ENCODE measurements around the gene PAPOLB.
A peak's percentile ranks its signal among the peaks of the same experiment; 100 is the strongest.
"Not testable (repeated sequence)": the region's sequence is repeated elsewhere in the genome, so short reads cannot be mapped to it uniquely, and the experiment has no call there.

The PAPOLB gene

DNA sequence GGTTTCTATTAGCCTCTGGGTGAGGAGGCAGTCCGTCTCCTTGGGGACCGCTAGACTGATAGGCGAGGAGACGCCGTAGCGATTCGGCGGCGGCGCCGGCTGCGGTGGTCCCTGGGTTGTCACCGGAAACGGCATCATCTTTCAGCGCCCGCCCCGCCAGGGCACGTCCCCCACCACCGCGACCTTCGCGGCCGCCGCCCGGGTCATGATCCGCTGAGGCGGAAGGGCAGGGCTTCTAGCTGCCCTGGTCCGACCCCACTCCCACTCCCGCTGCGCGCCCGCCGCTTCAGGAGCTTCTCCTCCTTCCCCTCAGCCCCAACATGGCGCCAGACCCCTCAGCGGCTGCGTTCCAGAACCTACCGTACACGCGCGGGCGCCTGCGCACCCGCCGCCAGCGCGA lies at the start of gene PAPOLB:
PAPOLB (minus strand) TSS at position 358 of the 400 bp plus-strand sequence; CDS start at position 138, 220 bp downstream.
- DNase-seq (ENCODE audit: low read depth in 3 of 3, low spot score in 1 of 3), result no peak

DNA sequence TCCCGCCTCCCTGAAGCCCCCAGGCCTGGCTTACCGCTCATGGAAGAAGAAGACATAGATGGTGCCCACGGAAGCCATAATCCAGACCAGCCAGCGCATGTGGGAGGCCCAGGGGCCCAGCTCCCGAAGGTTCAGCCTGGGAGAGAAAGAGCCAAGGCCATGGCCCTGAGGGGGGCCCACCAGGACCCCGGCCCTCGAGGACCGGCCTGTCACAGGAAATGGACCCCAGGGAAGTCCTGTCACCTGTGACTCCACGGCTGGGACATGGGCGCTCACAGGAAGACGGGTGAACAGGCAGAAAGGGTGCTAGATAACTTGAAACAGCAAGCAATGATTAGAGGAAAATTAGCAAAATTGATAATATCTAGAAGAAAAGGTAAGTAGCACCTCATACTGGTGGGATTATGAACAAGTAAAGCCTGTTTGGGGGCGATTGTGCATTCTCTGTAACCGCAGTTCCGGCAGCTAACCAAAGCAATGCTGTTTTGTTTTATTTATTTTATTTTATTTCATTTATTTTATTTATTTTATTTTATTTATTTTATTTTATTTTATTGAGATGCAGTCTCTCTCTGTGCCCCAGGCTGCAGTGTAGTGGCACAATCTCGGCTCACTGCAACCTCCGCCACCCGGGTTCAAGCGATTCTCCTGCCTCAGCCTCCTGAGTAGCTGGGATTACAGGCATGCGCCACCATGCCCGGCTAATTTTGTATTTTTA lies 49.4 kb upstream of the PAPOLB start:
- DNase-seq (ENCODE audit: low read depth in 3 of 3, low spot score in 1 of 3), result no peak

DNA sequence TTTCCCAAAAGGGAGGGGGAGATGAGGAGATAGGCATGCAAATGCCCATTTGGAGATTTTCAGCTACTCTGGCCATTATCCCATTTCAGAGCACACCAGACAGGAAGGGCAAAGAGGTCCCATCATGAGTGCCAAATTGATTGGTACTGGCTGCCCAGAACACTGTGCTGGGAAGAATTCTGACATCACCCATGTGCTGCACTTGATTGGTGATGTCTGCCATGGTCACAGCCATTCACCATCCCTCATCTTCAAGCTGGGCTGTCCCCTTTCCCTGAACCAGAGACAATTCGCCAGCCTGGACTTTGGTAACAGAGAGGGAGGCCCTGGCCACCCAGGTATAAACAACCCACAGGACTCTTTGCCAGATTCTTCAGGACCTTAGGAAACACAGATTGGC lies 44.9 kb upstream of the PAPOLB start:
- DNase-seq (ENCODE audit: low read depth in 3 of 3, low spot score in 1 of 3), result no peak

DNA sequence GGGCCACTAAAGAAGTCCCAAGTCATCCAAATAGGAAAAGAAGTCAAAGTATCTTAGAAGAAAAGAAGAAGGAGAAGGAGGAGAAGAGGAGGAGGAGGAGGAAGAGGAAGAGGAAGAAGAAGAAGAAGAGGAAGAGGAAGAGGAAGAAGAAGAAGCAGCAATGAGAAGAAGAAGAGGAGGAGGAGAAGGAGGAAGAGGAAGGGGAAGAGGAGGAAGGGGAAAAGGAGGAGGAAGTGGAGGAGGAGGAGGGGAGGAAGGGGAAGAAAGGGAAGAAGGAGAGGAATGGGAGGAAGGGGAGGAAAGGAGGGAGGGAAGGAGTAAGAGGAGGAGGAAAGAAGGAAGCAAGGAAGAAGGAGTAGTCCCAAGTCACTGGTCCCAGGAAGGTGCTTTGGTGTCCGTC lies 43.3 kb upstream of the PAPOLB start:
- no peak for DNase-seq (ENCODE audit: low read depth in 3 of 3, low spot score in 1 of 3)

DNA sequence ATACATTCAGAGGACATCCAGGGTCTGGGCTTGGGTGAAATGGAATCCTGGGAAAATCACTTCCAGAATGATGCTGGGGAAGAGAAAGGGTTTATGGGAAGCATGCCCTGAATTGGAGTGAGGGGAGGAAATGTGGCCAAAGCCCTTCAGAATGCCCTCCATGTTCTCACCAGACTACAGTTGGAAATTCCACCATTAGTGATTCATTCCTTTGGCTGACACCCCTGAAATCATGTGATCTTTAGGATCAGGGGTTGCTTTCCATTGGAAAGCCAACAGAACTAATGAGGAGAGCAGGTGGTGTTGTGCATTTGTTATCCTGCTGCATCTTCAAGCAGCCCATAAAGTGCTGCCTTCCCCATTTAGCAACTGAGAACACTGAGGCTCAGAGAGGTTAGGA lies 42.5 kb upstream of the PAPOLB start:
- no peak for DNase-seq (ENCODE audit: low read depth in 3 of 3, low spot score in 1 of 3)

DNA sequence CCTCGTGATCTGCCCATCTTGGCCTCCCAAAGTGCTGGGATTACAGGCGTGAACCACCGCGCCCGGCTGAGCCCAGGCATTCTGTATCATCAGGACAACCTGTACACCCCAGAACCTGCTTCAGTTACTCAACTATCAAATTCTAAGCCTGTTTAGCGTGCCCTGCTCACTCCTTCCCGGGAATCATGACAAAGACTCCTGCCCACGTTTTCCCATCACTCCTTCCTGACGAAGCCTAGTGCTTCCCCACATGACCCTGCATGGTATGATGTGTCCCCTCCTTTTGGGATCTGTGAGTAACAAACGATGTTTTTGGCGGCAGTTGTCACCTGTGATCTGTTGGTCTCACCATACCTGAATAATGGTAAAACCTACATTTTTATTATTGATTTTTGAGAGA lies 33.9 kb upstream of the PAPOLB start:
- no peak for DNase-seq (ENCODE audit: low read depth in 3 of 3, low spot score in 1 of 3)

DNA sequence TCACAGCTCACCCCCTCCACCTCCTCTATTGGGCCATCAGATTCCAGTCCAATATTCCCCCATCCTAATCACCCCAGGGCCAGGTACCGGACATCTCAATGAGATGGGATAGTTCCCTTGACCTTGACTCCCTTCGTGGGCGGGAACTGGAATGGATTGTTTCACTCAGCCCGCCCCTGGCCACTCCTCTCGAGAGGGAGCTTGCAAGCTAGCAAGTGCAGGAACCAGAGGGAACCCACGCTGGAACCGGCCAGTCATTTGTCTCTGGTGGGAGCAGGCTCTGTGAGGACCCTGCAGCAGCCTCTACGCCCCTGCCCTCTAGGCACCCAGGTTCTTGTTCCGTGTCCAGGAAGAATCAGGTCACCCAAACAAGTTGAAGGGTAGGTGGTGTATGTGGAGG lies 32.7 kb upstream of the PAPOLB start:
- no peak for DNase-seq (ENCODE audit: low read depth in 3 of 3, low spot score in 1 of 3)

DNA sequence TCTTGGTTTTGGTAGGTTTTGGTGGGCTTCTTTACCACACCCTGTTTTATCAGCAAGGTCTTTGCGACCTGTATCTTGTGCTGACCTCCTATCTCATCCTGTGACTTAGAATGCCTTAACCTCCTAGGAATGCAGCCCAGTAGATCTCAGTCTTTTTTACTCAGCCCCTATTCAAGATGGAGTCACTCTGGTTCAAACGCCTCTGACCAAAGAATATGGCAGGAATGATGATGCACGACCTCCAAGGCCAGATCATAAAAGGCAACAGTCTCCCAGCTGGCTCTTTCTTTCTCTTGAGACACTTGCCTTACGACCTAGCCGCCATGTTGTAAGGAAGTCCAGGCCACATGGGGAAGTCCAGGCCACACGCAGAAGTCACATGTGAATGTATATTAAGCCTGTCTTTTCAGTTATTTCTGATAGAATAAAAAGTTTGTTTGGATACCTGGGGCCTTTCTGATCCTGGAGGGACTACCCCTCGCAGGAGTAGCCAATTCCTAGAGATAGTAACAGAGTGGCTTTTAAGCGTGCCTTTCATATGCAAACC lies 32.2 kb upstream of the PAPOLB start:
- no peak for DNase-seq (ENCODE audit: low read depth in 3 of 3, low spot score in 1 of 3)

DNA sequence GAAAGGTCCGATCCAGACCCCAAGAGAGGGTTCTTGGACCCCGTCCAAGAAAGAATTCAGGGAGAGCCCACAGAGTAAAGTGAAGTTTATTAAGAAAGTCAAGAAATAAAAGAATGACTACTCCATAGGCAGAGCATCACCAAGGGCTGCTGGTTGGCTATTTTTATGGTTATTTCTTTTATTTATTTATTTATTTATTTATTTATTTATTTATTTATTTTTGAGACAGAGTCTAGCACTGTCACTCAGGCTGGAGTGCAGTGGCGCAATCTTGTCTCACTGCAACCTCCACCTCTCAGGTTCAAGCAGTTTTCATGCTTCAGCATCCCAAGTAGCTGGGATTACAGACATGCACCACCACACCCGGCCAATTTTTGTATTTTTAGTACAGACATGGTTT lies 31.4 kb upstream of the PAPOLB start:
- DNase-seq (ENCODE audit: low read depth in 3 of 3, low spot score in 1 of 3), result not testable (repeated sequence)

DNA sequence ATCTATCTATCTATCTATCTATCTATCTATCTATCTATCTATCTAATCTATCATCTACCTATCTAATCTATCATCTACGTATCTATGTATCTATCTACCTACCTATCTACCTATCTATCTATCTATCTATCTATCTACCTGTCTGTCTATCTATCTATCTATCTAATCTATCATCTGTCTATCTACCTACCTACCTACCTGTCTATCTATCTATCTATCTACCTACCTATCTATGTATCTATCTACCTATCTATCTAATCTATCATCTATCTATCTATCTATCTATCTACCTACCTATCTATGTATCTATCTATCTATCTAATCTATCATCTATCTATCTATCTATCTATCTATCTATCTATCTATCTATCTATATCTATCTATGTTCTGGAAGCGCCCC lies 29.7 kb upstream of the PAPOLB start:
- DNase-seq (ENCODE audit: low read depth in 3 of 3, low spot score in 1 of 3), result not testable (repeated sequence)

DNA sequence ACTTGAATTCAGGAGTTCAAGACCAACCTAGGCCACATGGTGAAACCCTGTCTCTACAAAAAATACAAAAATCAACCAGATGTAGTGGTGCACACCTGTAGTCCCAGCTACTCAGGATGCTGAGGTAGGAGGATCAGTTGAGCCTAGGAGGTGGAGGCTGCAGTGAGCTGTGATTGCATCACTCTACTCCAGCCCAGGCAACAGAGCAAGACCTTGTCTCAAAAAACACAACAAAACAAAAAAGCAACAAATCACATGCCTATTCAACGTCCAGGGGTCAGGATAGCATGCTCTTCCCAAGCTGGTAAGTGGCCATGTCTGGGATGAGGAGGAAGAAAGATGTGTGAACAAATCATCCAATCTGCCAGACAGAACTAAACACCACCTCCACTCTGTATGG lies 27.9 kb upstream of the PAPOLB start:
- DNase-seq (ENCODE audit: low read depth in 3 of 3, low spot score in 1 of 3), result no peak

DNA sequence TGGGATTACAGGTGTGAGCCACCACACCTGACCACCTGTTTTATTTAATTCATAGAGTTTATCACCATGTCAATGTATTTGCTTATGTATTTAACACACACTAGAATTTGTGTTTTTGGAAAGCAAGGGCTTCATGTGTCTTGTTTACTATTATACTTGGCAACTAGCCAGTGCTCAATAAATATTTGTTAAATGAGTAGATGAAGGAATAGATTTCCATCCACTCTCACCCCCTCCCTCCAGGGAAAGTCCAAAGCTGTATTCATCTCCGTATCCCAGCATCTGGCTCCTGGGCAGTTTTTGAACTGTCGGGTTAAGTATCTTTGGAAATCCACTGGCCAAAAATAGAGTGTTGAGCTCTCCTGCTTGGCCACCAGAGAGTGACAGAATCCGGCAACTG lies 26.3 kb upstream of the PAPOLB start:
- no peak for DNase-seq (ENCODE audit: low read depth in 3 of 3, low spot score in 1 of 3)

DNA sequence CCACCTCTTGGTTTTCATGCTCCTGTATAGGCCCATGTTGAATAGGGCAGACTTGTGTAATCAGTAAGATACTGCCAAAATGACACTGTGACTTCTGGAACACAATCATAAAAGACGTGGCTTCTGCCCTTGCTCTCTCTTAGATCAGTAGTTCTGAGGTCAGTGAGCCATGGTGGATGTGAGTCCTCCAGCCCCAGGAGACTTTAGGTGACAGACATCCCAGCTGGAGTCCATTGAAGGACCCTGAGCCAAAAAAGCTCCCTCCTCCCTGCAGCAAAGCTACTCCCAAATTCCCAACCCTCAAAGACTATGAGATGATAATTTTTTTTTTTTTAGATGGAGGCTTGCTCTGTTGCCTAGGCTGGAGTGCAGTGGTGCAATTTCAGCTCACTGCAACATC lies 24.8 kb upstream of the PAPOLB start:
- no peak for DNase-seq (ENCODE audit: low read depth in 3 of 3, low spot score in 1 of 3)

DNA sequence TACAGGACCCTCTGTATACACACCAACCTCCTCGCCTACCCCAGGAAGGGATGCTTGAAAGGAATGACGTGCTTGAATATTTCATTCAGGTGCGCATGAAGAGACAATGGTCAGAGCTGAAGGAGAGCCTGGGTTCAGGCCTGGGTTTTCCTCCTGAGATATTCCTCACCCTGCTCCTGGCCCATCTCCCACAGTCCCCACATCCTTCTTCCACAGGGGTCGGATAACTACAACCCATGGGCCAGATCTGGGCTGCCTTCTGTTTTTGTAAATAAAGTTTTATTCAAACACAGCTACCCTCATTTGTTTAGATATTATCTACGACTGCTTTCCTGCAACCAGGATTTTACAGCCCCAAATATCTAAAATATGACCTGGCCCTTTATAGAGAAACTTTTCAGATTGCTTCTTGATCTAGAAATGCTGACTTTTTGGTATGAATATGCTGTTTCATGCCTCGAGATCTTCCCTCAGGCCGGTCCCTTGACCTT lies 23.5 kb upstream of the PAPOLB start:
- no peak for DNase-seq (ENCODE audit: low read depth in 3 of 3, low spot score in 1 of 3)

DNA sequence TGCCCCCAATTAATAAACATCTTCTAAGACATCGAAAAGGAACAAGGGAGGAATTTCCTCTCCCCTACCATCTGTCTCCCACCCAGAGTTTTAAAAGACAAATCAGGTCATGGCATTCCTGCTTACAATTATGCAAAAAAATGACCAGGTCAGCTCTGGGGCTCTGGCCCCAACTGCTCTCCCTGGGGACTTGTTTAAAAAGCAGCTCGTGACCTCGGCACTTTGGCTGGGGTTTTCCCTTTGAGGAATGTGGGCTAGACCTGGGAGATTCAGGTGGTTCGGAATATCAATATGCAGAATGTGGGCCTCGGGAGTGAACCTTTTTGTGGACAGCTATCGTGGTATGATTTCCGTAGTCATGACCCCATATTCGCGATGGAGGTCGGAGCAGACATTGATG lies 22.3 kb upstream of the PAPOLB start:
- DNase-seq (ENCODE audit: low read depth in 3 of 3, low spot score in 1 of 3), result no peak

DNA sequence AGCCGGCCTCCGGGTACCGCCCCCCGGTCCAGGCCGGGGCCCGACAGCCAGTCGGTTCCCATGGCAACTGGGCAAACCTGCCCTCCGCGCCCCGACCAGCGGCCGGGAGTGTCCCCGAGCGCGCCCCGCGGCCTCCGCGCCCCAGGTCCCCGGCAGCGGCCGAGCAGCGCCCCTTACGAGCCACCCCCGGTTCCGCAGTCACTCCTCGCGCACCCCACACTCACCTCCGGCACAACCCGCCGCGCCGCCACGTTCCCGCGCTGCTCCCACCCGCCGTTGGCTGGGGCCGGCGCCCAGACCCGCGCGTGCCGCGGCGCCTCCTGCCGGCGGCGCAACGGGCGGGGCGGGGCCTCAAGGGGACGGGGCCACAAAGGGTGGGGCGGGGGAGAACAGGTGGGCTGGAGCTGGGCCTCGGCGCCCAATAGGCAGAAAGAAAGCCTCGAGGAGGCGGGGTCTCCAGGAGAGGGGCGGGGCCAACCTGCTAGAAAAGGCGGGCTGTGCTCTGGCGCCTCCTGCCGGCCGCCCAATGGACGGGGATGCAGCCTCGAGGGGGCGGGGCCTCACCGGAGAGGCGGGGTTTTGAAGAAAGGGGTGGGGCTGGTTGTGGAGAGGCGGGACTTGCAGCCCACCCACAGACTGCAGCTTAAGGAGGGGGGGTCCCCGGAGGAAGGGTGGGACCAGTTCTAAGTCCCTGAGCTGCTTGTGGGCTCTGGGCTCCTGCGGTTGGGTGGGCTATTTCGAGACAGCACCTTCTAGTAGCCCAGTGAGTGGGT lies 21.7 kb upstream of the PAPOLB start, which contains the start of gene RADIL:
RADIL (minus strand) TSS at position 345 of the 773 bp plus-strand sequence. CDS start 5,577 bp downstream, outside the sequence.
- peak; percentile 35 to 85 (median 54) for DNase-seq (ENCODE audit: low read depth in 3 of 3, low spot score in 1 of 3)

DNA sequence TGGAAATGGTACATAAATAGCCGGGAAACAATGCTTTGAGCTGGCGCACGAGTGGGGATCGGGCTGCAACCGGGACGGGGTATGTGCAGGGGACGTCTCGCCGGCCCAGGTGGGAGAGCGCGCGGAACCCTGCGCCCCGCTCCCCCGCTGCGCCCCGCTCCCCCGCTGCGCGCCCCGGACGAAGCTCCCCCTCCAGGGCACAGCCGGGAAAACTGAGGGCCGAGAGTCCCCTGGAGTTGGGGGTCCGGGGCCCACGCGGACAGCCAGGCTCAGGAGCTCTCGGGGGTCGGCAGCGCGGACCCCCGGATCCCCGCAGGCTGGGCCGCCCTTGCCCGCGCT lies 21.2 kb upstream of the PAPOLB start:
- no peak for DNase-seq (ENCODE audit: low read depth in 3 of 3, low spot score in 1 of 3)

DNA sequence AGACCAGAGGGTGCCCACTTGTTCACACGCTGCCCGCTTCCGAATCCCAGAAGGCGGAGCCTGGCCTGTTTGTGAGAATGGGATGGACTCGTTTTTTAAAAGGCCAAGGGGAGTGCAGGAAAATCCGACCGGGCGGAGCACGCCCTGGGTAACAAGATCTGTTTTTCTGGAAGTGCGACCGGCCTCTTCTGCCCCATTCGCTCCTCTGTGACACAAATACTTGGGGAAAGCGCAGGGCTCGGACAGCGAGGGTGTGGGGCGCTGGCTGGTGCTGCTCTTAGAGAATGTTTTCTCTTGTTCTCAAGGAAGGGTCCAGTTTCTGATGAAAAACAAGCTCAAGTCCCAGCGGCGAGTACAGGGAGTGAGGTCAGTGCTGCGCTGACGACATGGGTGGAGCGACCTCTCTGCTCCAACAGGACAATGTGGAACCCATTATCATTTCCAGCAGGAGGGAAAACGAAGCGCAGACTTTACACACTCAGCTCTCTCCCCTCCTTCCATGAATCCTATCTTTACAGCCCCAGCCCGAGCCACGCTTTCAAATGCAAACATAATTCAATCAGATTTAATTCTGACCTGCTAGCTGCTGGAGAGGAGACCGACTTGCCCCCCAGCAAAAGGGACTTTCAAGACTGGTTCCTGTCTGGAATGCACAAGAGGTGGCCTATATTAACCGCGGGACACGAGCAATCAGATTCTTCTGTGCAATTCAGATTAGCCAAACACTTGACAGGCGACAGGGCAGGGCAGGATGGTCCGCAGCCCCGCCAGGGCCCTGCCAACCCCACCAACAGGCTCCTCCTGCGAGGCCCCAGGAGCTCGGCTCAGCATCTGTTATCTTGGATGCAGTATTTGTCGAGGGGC lies 20.6 kb upstream of the PAPOLB start:
- DNase-seq (ENCODE audit: low read depth in 3 of 3, low spot score in 1 of 3), result no peak

DNA sequence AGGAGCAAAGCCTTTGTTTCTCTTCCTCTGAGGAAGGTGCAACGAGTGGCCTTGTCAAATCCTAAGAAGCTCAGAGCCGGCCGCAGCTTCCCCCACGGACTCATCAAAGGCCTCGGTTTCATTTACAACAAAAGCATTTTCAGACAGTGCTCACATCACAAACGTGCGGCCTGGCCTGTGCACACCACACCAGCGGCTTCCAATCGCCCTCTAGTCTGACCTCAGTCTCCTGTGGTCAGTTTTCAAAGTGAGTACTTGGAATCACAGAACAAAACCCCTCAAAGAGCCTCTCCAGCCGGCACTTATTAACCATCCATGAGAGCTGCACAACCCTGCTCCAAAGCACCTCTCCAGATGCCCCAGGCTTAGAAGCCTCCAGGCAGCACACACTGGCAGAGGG lies 18.4 kb upstream of the PAPOLB start:
- DNase-seq (ENCODE audit: low read depth in 3 of 3, low spot score in 1 of 3), result no peak

DNA sequence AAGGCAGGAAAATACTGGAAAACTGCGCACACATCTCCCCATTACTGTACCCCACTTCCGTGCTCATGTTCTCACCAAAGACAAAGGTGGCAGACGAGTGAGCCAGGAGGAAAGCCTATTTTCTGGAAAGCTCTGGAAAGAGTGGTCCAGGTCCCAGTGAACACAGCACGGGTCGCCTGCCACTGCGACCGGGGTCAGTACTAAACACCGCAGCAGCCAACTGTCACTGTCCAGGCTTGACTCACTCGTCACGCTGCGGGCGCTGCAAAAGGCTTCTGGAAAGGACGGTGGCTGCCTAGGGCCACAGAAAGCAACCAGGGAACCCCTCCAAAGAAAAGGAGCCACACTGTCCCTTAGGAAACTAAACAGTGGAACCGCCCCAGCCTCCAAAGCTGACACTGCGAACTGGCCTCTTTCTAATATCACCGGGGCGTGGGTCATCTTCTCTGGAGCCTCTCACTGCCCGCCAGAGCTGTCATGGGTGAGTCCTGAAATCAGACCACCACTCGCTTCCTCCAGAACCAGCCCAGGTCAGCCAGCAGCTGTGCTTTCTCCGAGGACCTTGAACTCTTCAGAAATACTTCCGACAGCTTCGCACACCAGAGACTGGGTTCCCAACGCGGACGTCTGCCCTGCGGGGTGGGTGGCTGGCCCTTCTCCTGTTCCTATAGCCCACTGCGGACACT lies 17.7 kb upstream of the PAPOLB start:
- no peak for DNase-seq (ENCODE audit: low read depth in 3 of 3, low spot score in 1 of 3)

Measured in stimulated activated CD4-positive, alpha-beta T cell treated with anti-CD3 and anti-CD28 coated beads, TNF-alpha, amount 100 ng/mL, for 1 hour (primary cell).